ENCODE measurements around the gene ISL2.

DNA sequence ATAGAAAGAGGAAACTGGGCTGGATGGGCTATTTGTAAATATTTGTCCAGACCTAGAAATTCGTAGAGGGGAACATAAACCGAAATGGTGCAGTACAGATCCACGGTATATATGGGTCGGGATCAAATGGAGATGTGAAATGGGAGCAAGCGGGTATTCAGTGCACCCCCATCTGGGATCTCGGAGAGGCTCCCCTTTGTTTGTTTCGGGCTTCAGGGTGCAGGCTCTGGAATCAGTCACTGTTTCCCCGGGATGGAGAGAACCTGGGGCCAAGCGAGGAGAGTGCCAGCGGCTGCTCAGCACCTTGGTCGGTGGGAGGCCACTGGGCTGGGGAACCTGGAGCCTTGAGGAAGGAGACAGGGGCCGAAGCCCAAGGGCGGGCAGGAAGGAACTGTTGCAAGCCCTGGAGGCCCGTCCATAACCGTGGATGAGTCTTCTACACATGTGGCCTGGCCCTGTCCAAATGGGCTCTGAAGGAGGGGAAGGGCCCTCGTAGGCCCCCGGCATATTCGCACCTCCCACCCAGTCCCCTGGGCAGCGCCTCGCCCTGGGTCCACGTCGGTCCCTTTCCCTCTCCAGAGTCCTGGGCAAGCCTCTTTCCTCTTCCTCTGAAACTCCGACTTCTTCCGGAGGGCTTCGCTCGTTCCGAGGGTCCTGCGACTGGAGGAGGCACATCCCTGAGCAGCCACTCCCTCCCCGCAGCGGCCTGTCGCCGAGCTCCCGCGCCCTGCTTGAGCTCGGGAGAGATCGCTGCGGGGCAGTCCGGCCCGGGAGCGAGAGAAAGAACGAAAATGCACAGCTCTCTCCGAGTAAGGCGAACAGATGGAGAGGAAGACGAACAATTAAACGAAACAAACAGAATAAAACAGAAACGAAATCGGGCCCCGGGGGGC lies 3.0 kb downstream of the ISL2 start:
- TF ChIP-seq, protein P1, sequence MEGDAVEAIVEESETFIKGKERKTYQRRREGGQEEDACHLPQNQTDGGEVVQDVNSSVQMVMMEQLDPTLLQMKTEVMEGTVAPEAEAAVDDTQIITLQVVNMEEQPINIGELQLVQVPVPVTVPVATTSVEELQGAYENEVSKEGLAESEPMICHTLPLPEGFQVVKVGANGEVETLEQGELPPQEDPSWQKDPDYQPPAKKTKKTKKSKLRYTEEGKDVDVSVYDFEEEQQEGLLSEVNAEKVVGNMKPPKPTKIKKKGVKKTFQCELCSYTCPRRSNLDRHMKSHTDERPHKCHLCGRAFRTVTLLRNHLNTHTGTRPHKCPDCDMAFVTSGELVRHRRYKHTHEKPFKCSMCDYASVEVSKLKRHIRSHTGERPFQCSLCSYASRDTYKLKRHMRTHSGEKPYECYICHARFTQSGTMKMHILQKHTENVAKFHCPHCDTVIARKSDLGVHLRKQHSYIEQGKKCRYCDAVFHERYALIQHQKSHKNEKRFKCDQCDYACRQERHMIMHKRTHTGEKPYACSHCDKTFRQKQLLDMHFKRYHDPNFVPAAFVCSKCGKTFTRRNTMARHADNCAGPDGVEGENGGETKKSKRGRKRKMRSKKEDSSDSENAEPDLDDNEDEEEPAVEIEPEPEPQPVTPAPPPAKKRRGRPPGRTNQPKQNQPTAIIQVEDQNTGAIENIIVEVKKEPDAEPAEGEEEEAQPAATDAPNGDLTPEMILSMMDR (IDR thresholded peaks at IDR 0.05), result no peak
- TF ChIP-seq ZFX (IDR thresholded peaks at IDR 0.05; ENCODE audit: borderline replicate concordance), result no peak
